CD1c-positive myeloid dendritic cell (primary cell): Measurements from ENCODE around the gene SLC36A1.
A peak's percentile ranks its signal among the peaks of the same experiment; 100 is the strongest.

ENCODE experiments used
- DNase-seq: peaks from one replicate; pipeline ENCODE4 v3.0.0-alpha.2; 2016; ENCODE audit errors: extremely low spot score

Gene SLC36A1

GRCh38 chr5:151451626-151452520 is 4.5 kb downstream of the SLC36A1 start:
- DNase-seq: peak; percentile 51

- no peak for DNase-seq
Measured at GRCh38 chr5:151454166-151454565, 6.8 kb downstream of the SLC36A1 start.

GRCh38 chr5:151454889-151455288 is 7.5 kb downstream of the SLC36A1 start:
- DNase-seq: no peak

GRCh38 chr5:151456321-151456940 is 9.0 kb downstream of the SLC36A1 start:
- no peak for DNase-seq

GRCh38 chr5:151458314-151458713 is 10.9 kb downstream of the SLC36A1 start:
- no peak for DNase-seq

GRCh38 chr5:151459680-151460324 is 12.4 kb downstream of the SLC36A1 start:
- DNase-seq: no peak

GRCh38 chr5:151461312-151461711 is 13.9 kb downstream of the SLC36A1 start:
- no peak for DNase-seq

- no peak for DNase-seq
Measured at GRCh38 chr5:151463137-151464029, 16.0 kb downstream of the SLC36A1 start.

GRCh38 chr5:151464101-151464500 is 16.7 kb downstream of the SLC36A1 start:
- no peak for DNase-seq

- no peak for DNase-seq
Measured at GRCh38 chr5:151465476-151465875, 18.1 kb downstream of the SLC36A1 start.

- DNase-seq: no peak
Measured at GRCh38 chr5:151467576-151467975, 20.2 kb downstream of the SLC36A1 start.

- no peak for DNase-seq
Measured at GRCh38 chr5:151469386-151469785, 22.0 kb downstream of the SLC36A1 start.

- no peak for DNase-seq
Measured at GRCh38 chr5:151469992-151470391, 22.6 kb downstream of the SLC36A1 start.

- no peak for DNase-seq
Measured at GRCh38 chr5:151470439-151470838, 23.0 kb downstream of the SLC36A1 start.

GRCh38 chr5:151471276-151471675 is 23.9 kb downstream of the SLC36A1 start:
- no peak for DNase-seq

GRCh38 chr5:151474799-151475198 is 27.4 kb downstream of the SLC36A1 start:
- no peak for DNase-seq

GRCh38 chr5:151475388-151475787 is 28.0 kb downstream of the SLC36A1 start:
- DNase-seq: no peak

GRCh38 chr5:151476016-151476415 is 28.6 kb downstream of the SLC36A1 start:
- no peak for DNase-seq

GRCh38 chr5:151477101-151477500 is 29.7 kb downstream of the SLC36A1 start:
- no peak for DNase-seq

- DNase-seq: peak; percentile 26
Measured at GRCh38 chr5:151480384-151481293, 33.2 kb downstream of the SLC36A1 start.

- DNase-seq: peak; percentile 85
Measured at GRCh38 chr5:151483176-151483575, 35.8 kb downstream of the SLC36A1 start.
